ENCODE data around the gene PCGF1. TPM values are rescaled to one million over a fixed set of nuclear protein-coding genes. Genes with fewer than 3 reads are reported as not detected.

The PCGF1 gene
- total RNA-seq, 1 experiment from 2014 or later: 39.9 TPM

DNA sequence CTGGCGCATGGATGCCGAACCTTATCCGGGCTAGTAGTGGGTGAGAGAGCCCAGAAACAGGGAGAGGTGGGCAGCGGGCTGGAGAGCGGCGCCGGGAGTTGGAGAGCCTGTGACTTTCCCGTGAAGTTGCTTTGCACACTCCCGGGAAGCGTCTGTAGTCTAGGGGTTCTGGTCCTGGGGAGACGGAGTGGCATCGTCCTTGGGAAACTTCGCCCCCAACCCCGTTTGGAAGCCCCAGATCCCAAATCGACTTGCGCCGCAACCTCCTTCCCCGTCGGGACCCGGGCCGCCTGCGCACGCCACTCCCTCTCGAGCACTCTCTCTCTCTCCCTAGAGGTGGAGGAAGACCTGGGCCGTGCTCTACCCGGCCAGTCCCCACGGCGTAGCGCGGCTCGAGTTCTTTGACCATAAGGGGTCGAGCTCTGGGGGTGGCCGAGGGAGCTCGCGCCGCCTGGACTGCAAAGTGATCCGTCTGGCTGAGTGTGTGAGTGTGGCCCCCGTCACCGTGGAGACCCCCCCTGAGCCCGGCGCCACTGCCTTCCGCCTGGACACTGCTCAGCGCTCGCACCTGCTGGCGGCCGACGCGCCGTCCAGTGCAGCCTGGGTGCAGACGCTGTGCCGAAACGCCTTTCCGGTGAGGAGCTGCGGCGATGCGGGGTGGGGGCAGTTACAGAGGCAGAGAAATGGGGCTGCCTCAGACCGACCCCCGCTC, 47.5 kb upstream of the PCGF1 start:
- intact Hi-C loops (cut with micrococcal nuclease): no loop called here
- CTCF ChIA-PET: no interaction called here
- BruUV-seq (replicated peaks): no TSS peak
- RAD21 ChIA-PET (ENCODE audit: low non-redundant PET in 1 of 2, low total read pairs in 2 of 2, uncharacterized antibody in 2 of 2, unreplicated experiment in 2 of 2): no interaction called here
- TF ChIP-seq EZH2phosphoT487 (IDR thresholded peaks at IDR 0.05; ENCODE audit: borderline replicate concordance) (no peak), FOSL1 (IDR thresholded peaks at IDR 0.05; ENCODE audit: low read depth) (no peak), EGR1 (IDR thresholded peaks at IDR 0.05; ENCODE audit: low read depth) (no peak)
- H3K79me2 ChIP-seq (ENCODE audit: insufficient read depth, low read length): peaks cover 16% of the 10 kb centered on the region; the same call in 1 of the 2 replicates
- POLR2A ChIA-PET: interaction anchor here (1.0 kb wide), 1 partner anchor 48 kb away, joined by 3 read pairs; the partner anchor contains the start of gene PCGF1
- H3K4me3 ChIP-seq (replicated peaks in 1 of 2; ENCODE audit: low read depth in 1 of 2, low read length in 2 of 2): peak overlapping the region; percentile 93 to 97
- H3K9me2 ChIP-seq (ENCODE audit: insufficient read depth): no peaks in the 10 kb centered on the region
- no peaks in the 10 kb centered on the region for H4K20me1 ChIP-seq (ENCODE audit: insufficient read depth)
- H3K27ac ChIP-seq (ENCODE audit: low read depth, low read length): peak overlapping the region; percentile 90
- H3K4me1 ChIP-seq (ENCODE audit: control insufficient read depth in 1 of 2, insufficient read depth in 2 of 2, low read length in 2 of 2): peaks cover 12 to 36% of the 10 kb centered on the region in 2 experiments; a peak in 3 of 4 replicates
- H3K4me2 ChIP-seq (ENCODE audit: low read length): peak overlapping the region; percentile 95
- no peaks in the 10 kb centered on the region for H3K9me3 ChIP-seq (ENCODE audit: control insufficient read depth in 1 of 2, insufficient read depth in 1 of 2, low read depth in 1 of 2, low read length in 2 of 2)
- no peaks in the 10 kb centered on the region for H3K27me3 ChIP-seq (ENCODE audit: insufficient read depth, low read length)
- ATAC-seq (peak; percentile 75), DNase-seq (ENCODE audit: low read depth, low spot score) (no peak)
- peak overlapping the region; percentile 98 for H3K9ac ChIP-seq (ENCODE audit: low read length)
- H3K36me3 ChIP-seq (ENCODE audit: control insufficient read depth in 1 of 2, insufficient read depth in 2 of 2, low read length in 2 of 2): peaks cover 7 to 9% of the 10 kb centered on the region in 2 experiments; a peak in 3 of 4 replicates
- H2AFZ ChIP-seq (ENCODE audit: low read depth, low read length, poor library complexity, severe bottlenecking): no peak overlapping the region

DNA sequence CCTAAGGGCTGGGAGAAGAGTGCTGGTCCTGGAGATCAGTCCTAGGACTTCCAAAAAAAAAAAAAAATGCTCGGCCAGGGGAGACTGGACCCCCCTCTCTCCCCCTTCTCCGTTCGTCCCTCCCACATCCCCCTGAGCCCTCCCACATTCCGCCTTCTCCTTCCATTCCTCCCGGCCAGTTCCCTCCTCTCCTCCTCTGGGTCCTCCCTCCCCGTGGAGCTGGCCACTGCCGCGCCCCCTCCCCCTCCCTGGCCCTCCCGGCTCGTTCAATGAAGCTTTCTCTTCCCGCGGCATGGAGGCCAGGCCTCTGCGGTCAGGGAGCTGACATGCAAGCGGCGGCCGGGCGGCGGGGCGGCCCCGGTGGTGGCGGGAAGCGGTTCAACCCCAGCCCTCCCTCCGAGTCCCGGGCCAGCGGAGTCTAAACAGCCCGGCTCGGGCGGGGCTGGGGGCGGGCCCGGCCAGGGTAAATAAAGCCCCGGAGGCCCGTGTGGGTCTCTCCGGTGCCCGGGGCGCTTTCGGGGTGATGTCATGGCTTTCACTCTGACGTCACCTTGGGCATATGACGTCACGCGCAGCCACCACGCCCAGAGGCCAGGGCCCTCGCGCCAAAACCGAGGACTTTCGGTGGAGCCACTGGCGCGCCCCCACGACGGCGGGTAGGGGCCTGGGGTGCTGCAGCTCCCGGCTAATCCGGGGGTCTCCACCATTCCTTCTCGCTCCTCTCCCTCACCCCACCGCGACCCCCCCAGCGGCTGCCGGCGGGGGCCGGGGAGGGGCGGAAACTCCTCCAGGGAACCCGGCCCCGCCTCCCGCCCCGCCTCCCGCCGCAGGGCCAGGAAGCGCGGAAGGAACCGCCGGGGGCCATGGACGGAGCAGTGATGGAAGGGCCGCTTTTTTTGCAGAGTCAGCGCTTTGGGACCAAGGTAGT, 46.7 kb upstream of the PCGF1 start, which contains the start of the genes DOK1 and LOXL3:
TSS of gene DOK1 (plus strand) at position 829 of the 928 bp plus-strand sequence. CDS start at position 864, 35 bp downstream.
TSS of gene LOXL3 (minus strand) at position 51 of the 928 bp plus-strand sequence. CDS start 1,308 bp downstream, outside the sequence.
- H3K9ac ChIP-seq (ENCODE audit: low read length): peak within 1 kb of the TSS; percentile 98
- peaks cover 15 to 42% of the 10 kb centered on the region in 2 experiments; a peak in 3 of 4 replicates for H3K4me1 ChIP-seq (ENCODE audit: control insufficient read depth in 1 of 2, insufficient read depth in 2 of 2, low read length in 2 of 2)
- no peaks in the 10 kb centered on the region for H3K9me3 ChIP-seq (ENCODE audit: control insufficient read depth in 1 of 2, insufficient read depth in 1 of 2, low read depth in 1 of 2, low read length in 2 of 2)
- no peaks in the 10 kb centered on the region for H4K20me1 ChIP-seq (ENCODE audit: insufficient read depth)
- no peak within 1 kb of the TSS for H2AFZ ChIP-seq (ENCODE audit: low read depth, low read length, poor library complexity, severe bottlenecking)
- H3K27me3 ChIP-seq (ENCODE audit: insufficient read depth, low read length): no peaks in the 10 kb centered on the region
- ChIA-PET POLR2A (no interaction called here), CTCF (interaction anchor here (0.7 kb wide), 1 partner anchor 46 kb away, joined by 5 read pairs; no protein-coding TSS in a partner anchor), RAD21 (ENCODE audit: low non-redundant PET in 1 of 2, low total read pairs in 2 of 2, uncharacterized antibody in 2 of 2, unreplicated experiment in 2 of 2) (no interaction called here)
- peaks cover 5 to 7% of the 10 kb centered on the region in 2 experiments; a peak in 3 of 4 replicates for H3K36me3 ChIP-seq (ENCODE audit: control insufficient read depth in 1 of 2, insufficient read depth in 2 of 2, low read length in 2 of 2)
- peak within 1 kb of the TSS; percentile 93 to 97 for H3K4me3 ChIP-seq (replicated peaks in 1 of 2; ENCODE audit: low read depth in 1 of 2, low read length in 2 of 2)
- peaks cover 23% of the 10 kb centered on the region; the same call in 1 of the 2 replicates for H3K79me2 ChIP-seq (ENCODE audit: insufficient read depth, low read length)
- ATAC-seq: peak; percentile 76
- TF ChIP-seq, protein P1, sequence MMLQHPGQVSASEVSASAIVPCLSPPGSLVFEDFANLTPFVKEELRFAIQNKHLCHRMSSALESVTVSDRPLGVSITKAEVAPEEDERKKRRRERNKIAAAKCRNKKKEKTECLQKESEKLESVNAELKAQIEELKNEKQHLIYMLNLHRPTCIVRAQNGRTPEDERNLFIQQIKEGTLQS (IDR thresholded peaks at IDR 0.05): no peak
- TF ChIP-seq POLR2AphosphoS5 (IDR thresholded peaks at IDR 0.05; ENCODE audit: low read depth, low read length) (peak; percentile 57; the same call in 1 of the 2 replicates), EGR1 (IDR thresholded peaks at IDR 0.05; ENCODE audit: low read depth) (no peak), ZFX (IDR thresholded peaks at IDR 0.05) (no peak; the same call in 1 of the 2 replicates)
- no peaks in the 10 kb centered on the region for H3K9me2 ChIP-seq (ENCODE audit: insufficient read depth)
- peak within 1 kb of the TSS; percentile 90 for H3K27ac ChIP-seq (ENCODE audit: low read depth, low read length)
- DNase-seq (ENCODE audit: low read depth, low spot score): no peak
- BruUV-seq (replicated peaks): no TSS peak
- intact Hi-C loops (cut with micrococcal nuclease): no loop called here
- H3K4me2 ChIP-seq (ENCODE audit: low read length): peak within 1 kb of the TSS; percentile 95
